Neural progenitor cell (in vitro differentiated cells): ENCODE data around the gene MAP2K2.

Experiments
- CTCF ChIP-seq: fragments of 200-600 bp; sonication (generic); IDR thresholded peaks from 2 replicates; pipeline ENCODE4 v1.5.1; 2017; ENCODE audit warnings: antibody characterized with exemption, mild to moderate bottlenecking
- EZH2 ChIP-seq: fragments of 200-600 bp; sonication (generic); IDR thresholded peaks from 2 replicates; pipeline ENCODE4 v1.6.1; 2017; ENCODE audit warnings: antibody characterized with exemption, mild to moderate bottlenecking, moderate library complexity
- EZH2phosphoT487 ChIP-seq: fragments of 200-600 bp; sonication (generic); IDR thresholded peaks from 2 replicates; pipeline ENCODE4 v1.6.1; 2017; ENCODE audit warnings: antibody characterized with exemption

- TF ChIP-seq EZH2, result no peak
- TF ChIP-seq CTCF, result no peak
- TF ChIP-seq EZH2phosphoT487, result no peak
These were observed 1.4 kb downstream of the MAP2K2 start for GRCh38 chr19:4122480-4122879.
